22Rv1 (cell line): ENCODE measurements around the gene C16orf89.

Experiments
- ZFX ChIP-seq: fragments of 450-650 bp; IDR thresholded peaks from 2 replicates; pipeline ENCODE4 v1.6.1; 2017; ENCODE audit warnings: antibody characterized with exemption, borderline replicate concordance
- TF ChIP-seq, protein P1 (sequence below): fragments of 450-650 bp; IDR thresholded peaks from 2 replicates; pipeline ENCODE4 v1.5.1; 2017; ENCODE audit warnings: mild to moderate bottlenecking

DNA sequence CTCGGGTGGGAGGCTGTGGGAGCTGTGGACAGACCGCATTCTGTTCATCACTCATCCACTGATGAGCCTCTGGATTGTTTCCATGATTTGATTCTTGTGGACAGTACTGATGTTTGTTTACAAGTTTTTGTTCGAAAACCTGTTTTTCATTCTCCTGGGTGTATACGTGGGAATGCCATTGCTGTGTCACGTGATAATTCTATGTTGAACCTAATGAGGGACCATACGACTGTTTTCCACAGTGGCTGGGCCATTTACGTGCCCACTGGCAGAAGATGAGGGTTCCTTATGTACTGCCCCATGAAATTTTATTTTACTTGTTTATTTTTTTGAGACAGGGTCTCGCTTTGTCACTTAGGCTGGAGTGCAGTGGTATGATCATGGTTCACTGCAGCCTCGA is 3.3 kb upstream of the C16orf89 start:
- TF ChIP-seq, protein P1, sequence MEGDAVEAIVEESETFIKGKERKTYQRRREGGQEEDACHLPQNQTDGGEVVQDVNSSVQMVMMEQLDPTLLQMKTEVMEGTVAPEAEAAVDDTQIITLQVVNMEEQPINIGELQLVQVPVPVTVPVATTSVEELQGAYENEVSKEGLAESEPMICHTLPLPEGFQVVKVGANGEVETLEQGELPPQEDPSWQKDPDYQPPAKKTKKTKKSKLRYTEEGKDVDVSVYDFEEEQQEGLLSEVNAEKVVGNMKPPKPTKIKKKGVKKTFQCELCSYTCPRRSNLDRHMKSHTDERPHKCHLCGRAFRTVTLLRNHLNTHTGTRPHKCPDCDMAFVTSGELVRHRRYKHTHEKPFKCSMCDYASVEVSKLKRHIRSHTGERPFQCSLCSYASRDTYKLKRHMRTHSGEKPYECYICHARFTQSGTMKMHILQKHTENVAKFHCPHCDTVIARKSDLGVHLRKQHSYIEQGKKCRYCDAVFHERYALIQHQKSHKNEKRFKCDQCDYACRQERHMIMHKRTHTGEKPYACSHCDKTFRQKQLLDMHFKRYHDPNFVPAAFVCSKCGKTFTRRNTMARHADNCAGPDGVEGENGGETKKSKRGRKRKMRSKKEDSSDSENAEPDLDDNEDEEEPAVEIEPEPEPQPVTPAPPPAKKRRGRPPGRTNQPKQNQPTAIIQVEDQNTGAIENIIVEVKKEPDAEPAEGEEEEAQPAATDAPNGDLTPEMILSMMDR: no peak
- TF ChIP-seq ZFX: no peak
